ENCODE data around the gene RAD51B. TPM values are rescaled to one million over a fixed set of nuclear protein-coding genes. Genes with fewer than 3 reads are reported as not detected.

RAD51B gene
- total and polyA plus RNA-seq, 2 of the 13 experiments (the other 11 are each of a cell fraction or from before 2014, with no cell fraction given) = 7.0 to 9.5 TPM

GRCh38 chr14:68756734-68757133 lies 937.2 kb downstream of the RAD51B start (continued):
- TF ChIP-seq REPIN1 (CRISPR knock-in tag; IDR thresholded peaks at IDR 0.05; ENCODE audit: borderline replicate concordance, low read depth) (no peak), KDM6A (CRISPR knock-in tag; IDR thresholded peaks at IDR 0.05; ENCODE audit: low read depth) (no peak), ZNF781 (CRISPR knock-in tag; IDR thresholded peaks at IDR 0.05; ENCODE audit: borderline replicate concordance, not compliant biosample characterization) (no peak), PITX1 (CRISPR knock-in tag; IDR thresholded peaks at IDR 0.05) (no peak), ZBTB7B (CRISPR knock-in tag; IDR thresholded peaks at IDR 0.05) (0 out of 2 replicates have a peak, but pooled peaks have one; percentile 30), MYNN (CRISPR knock-in tag; IDR thresholded peaks at IDR 0.05; ENCODE audit: low read depth) (no peak), NKX3-1 (CRISPR knock-in tag; IDR thresholded peaks at IDR 0.05) (no peak), NFAT5 (CRISPR knock-in tag; IDR thresholded peaks at IDR 0.05) (no peak), NCOA5 (CRISPR knock-in tag; IDR thresholded peaks at IDR 0.05) (no peak), ZEB1 (IDR thresholded peaks at IDR 0.05; ENCODE audit: insufficient replicate concordance, low read depth) (peak; percentile 64), ZSCAN31 (CRISPR knock-in tag; IDR thresholded peaks at IDR 0.05; ENCODE audit: low read depth) (no peak), ARID3A (IDR thresholded peaks at IDR 0.05; ENCODE audit: low read depth, low read length) (no peak), ZNF660 (CRISPR knock-in tag; IDR thresholded peaks at IDR 0.05; ENCODE audit: borderline replicate concordance, low read depth) (no peak), SMYD3 (CRISPR knock-in tag; IDR thresholded peaks at IDR 0.05) (no peak), GPBP1L1 (CRISPR knock-in tag; IDR thresholded peaks at IDR 0.05) (no peak), HMG20B (CRISPR knock-in tag; conservative IDR thresholded peaks at IDR 0.05) (no peak), ZFP37 (CRISPR knock-in tag; IDR thresholded peaks at IDR 0.05; ENCODE audit: borderline replicate concordance) (no peak), CBFB (CRISPR knock-in tag; IDR thresholded peaks at IDR 0.05) (no peak), RARA (CRISPR knock-in tag; IDR thresholded peaks at IDR 0.05) (no peak), NR3C1 (CRISPR knock-in tag; IDR thresholded peaks at IDR 0.05) (no peak), MED13 (CRISPR knock-in tag; IDR thresholded peaks at IDR 0.05) (no peak), ZNF276 (CRISPR knock-in tag; IDR thresholded peaks at IDR 0.05; ENCODE audit: low read depth) (peak; percentile 6; the same call in 1 of the 2 replicates)

Data from HepG2 (cell line).